ENCODE measurements around the gene UST. TPM values are rescaled to one million over a fixed set of nuclear protein-coding genes. Genes with fewer than 3 reads are reported as not detected.

The UST gene
- total and polyA plus RNA-seq, 9 of the 15 experiments (the other 6 are each of a cell fraction or from before 2014, with no cell fraction given), result 0.04 to 0.10 TPM; not detected in 7

GRCh38 chr6:149086363-149086762 is 339.5 kb downstream of the UST start:
- Histone ChIP-seq H3K9me3 (replicated peaks; ENCODE audit: control insufficient read depth, insufficient read depth, low read depth, low read length) (no peaks in the 10 kb centered on the region), H3K9ac (ENCODE audit: insufficient read depth in 1 of 2, low read depth in 2 of 2, low read length in 2 of 2) (no peak overlapping the region), H3K27me3 (ENCODE audit: control insufficient read depth in 2 of 2, insufficient read depth in 2 of 2, low read length in 2 of 2) (peaks cover 0 to 8% of the 10 kb centered on the region in 2 experiments; a peak in 1 of 5 replicates), H3K9me1 (ENCODE audit: control insufficient read depth, insufficient read depth, low read length) (no peaks in the 10 kb centered on the region), H4K20me1 (replicated peaks; ENCODE audit: control insufficient read depth, insufficient read depth, low read length) (no peaks in the 10 kb centered on the region; the same call in 1 of the 2 replicates), H3K79me2 (ENCODE audit: control insufficient read depth, insufficient read depth, low read length) (no peaks in the 10 kb centered on the region), H3K4me3 (no peak overlapping the region), H3K27ac (ENCODE audit: extremely low read depth, low read depth, low read length) (no peak overlapping the region), H3K36me3 (ENCODE audit: control insufficient read depth, insufficient read depth, low read length) (no peaks in the 10 kb centered on the region), H2AFZ (ENCODE audit: low read depth, low read length) (no peak overlapping the region), H3K4me1 (replicated peaks in 1 of 2; ENCODE audit: control insufficient read depth in 2 of 2, insufficient read depth in 2 of 2, low read length in 2 of 2) (no peaks in the 10 kb centered on the region), H3K4me2 (ENCODE audit: insufficient read depth, low read length) (no peak overlapping the region)
- in situ Hi-C loops (cut with MboI), result no loop called here
- intact Hi-C loops (cut with micrococcal nuclease), result no loop called here
- FAIRE-seq (no peak), ATAC-seq (no peak), DNase-seq (ENCODE audit: extremely low read depth in 1 of 4, low spot score in 3 of 4) (no peak)
- 16% methylated on average over 3 of the region's 3 CpGs for WGBS (ENCODE audit: insufficient coverage, low coverage, missing lambda C conversion rate)
- TF ChIP-seq RAD21 (CRISPR knock-in tag; conservative IDR thresholded peaks at IDR 0.05 in 1 of 2, IDR thresholded peaks at IDR 0.05 in 1 of 2) (no peak), DIDO1 (tag; IDR thresholded peaks at IDR 0.05; ENCODE audit: low read depth) (no peak), THRA (IDR thresholded peaks at IDR 0.05) (no peak), EGR1 (conservative IDR thresholded peaks at IDR 0.05) (no peak), E2F4 (CRISPR knock-in tag; IDR thresholded peaks at IDR 0.05; ENCODE audit: low read depth) (no peak), ZNF23 (CRISPR knock-in tag; IDR thresholded peaks at IDR 0.05) (no peak), TGIF2 (CRISPR knock-in tag; IDR thresholded peaks at IDR 0.05) (no peak), EZH2 (IDR thresholded peaks at IDR 0.05; ENCODE audit: borderline replicate concordance, low read depth, low read length) (no peak), RBM15 (IDR thresholded peaks at IDR 0.05; ENCODE audit: insufficient read depth, low read length) (no peak), CCNT2 (IDR thresholded peaks at IDR 0.05; ENCODE audit: borderline replicate concordance, extremely low read depth, insufficient read length, low read depth, low read length) (no peak), ZNF143 (CRISPR knock-in tag; IDR thresholded peaks at IDR 0.05) (no peak), MLX (CRISPR knock-in tag; conservative IDR thresholded peaks at IDR 0.05) (no peak), SNIP1 (IDR thresholded peaks at IDR 0.05; ENCODE audit: low read depth) (no peak), SNAPC5 (CRISPR knock-in tag; IDR thresholded peaks at IDR 0.05) (no peak), SMARCE1 (IDR thresholded peaks at IDR 0.05) (no peak), LCOR (CRISPR knock-in tag; IDR thresholded peaks at IDR 0.05) (no peak)
- POLR2A ChIA-PET, result interaction anchor here (0.5 kb wide), 1 partner anchor 10 kb away, joined by 3 read pairs; no protein-coding TSS in a partner anchor
- CTCF ChIA-PET (ENCODE audit: low intra/inter-chr PET ratio), result interaction anchor here (5.9 kb wide), 1 partner anchor 345 kb away, joined by 67 read pairs; no protein-coding TSS in a partner anchor
- BruUV-seq (replicated peaks), result no TSS peak
